ENCODE data around the gene P3H1.
"Not testable (repeated sequence)": the region's sequence is repeated elsewhere in the genome, so short reads cannot be mapped to it uniquely, and the experiment has no call there.

P3H1 gene, protein sequence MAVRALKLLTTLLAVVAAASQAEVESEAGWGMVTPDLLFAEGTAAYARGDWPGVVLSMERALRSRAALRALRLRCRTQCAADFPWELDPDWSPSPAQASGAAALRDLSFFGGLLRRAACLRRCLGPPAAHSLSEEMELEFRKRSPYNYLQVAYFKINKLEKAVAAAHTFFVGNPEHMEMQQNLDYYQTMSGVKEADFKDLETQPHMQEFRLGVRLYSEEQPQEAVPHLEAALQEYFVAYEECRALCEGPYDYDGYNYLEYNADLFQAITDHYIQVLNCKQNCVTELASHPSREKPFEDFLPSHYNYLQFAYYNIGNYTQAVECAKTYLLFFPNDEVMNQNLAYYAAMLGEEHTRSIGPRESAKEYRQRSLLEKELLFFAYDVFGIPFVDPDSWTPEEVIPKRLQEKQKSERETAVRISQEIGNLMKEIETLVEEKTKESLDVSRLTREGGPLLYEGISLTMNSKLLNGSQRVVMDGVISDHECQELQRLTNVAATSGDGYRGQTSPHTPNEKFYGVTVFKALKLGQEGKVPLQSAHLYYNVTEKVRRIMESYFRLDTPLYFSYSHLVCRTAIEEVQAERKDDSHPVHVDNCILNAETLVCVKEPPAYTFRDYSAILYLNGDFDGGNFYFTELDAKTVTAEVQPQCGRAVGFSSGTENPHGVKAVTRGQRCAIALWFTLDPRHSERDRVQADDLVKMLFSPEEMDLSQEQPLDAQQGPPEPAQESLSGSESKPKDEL

DNA sequence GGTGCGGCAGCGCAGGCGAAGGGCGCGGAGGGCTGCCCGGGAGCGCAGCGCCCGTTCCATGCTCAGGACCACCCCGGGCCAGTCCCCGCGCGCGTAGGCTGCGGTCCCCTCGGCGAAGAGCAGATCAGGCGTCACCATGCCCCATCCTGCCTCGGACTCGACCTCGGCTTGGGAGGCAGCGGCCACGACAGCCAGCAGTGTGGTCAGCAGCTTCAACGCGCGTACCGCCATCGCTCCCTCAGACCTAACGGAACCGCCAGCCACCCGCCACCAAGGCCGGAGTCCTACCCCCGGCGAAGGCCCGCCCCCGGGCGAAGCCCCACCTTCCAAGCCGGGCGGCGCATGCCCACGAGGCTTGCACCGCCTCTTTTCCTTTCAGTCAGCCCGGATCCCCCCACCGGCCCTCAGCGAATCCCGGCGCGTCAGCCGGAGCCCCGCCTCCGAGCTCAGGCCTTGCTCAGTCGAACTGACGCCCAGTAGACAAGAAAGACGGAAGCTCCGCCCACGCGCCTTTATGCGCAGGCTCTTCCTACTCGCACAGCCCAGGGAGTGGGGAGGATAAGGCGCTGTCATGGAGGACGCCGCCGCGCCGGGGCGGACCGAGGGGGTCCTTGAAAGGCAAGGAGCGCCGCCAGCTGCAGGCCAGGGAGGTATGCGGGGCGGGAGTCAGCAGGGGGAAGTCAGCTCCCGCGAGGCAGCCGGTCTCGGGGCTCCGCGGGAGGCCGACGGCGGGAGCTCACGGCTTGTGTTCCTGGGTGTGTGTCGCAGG is at the start of gene P3H1, which contains the start of gene C1orf50:
Gene P3H1, minus strand, starts transcription at position 288 of the 769 bp plus-strand sequence. Its CDS starts 57 bp downstream, at position 231.
Gene C1orf50, plus strand, starts transcription at position 509 of the 769 bp plus-strand sequence. Its CDS starts 63 bp downstream, at position 572.
- FAIRE-seq: no peak

DNA sequence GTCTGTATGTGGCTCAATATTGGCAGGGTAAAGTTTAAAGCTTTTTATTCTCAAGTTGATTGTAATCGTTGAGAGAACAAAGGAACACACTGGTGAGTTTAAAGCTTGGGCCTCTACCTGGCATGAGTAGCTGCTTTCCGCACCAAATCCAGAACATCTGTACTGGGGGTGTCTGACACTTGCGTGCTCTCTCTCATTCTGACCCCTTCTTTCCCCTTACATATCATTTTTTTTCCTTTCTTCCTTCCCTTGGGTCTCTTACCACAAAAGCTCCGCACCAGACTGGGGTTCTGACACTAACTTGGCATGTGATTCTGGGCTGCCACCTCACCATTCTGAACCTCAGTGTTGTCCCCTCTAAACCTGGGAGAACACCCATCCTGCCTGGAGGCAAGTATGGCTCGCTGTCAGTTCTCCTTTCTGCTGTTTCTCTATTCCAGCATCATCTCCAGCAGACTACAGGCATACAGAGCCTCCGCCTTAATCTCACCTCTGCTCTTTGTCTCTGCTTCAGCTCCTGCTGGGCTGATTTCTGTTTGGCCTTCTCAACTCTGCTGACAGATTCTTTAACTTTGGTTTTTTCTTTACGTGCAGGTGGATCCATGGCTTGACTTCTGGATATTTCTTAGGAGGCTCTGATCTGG is 49.2 kb upstream of the P3H1 start:
- FAIRE-seq: no peak

DNA sequence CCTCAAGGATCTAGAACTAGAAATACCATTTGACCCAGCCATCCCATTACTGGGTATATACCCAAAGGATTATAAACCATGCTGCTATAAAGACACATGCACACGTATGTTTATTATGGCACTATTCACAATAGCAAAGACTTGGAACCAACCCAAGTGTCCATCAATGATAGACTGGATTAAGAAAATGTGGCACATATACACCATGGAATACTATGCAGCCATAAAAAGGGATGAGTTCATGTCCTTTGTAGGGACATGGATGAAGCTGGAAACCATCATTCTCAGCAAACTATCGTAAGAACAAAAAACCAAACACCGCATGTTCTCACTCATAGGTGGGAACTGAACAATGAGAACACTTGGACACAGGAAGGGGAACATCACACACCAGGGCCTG is 48.0 kb upstream of the P3H1 start:
- not testable (repeated sequence) for FAIRE-seq

DNA sequence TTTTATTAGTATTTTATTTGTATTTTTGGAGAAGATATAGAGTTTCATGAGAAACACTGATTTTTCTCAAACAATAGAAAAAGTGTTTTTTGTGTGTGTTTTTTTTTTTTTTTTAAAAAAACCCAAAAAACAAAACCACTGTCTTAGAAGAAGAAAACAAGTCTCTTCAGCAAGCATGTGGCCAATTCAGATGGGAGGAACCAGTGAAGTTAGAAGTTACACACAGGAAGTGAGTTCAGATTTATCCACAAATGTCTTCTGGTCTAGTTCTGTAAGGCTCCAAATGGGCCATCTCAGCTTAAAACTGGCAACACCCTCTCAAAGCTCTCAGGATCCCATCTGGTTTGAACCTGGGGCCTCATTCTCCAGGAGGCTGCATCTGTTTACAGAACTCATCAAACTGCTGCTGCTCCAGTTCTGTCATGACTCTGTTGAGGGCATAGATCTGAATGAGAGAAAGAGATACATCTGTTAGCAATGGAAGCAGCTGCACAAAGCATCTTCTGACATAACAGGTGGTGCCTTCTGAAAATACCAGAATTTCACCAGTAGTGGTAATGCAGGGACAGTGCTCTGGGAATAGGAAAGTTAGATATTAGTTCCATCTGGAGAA is 40.3 kb upstream of the P3H1 start:
- FAIRE-seq: no peak

DNA sequence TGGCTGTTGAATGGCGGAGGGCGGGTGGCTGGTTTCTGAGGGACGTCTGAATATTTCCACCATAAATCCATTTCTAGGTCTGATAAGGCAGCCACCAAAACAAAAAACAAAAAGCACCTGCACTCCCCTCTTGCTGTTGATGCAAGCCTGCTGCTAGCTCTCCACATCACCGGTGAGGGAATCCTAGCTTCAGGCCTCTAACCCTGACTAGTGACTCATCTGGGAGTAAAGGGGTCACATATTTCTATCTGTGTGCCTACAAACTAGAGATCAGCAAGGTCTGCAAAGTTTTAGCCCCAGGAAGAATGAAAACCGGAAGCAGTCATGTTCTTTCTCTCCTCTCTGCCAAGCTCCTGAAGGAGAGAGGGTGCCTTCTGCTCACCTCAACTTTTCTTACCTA is 39.8 kb upstream of the P3H1 start:
- no peak for FAIRE-seq

DNA sequence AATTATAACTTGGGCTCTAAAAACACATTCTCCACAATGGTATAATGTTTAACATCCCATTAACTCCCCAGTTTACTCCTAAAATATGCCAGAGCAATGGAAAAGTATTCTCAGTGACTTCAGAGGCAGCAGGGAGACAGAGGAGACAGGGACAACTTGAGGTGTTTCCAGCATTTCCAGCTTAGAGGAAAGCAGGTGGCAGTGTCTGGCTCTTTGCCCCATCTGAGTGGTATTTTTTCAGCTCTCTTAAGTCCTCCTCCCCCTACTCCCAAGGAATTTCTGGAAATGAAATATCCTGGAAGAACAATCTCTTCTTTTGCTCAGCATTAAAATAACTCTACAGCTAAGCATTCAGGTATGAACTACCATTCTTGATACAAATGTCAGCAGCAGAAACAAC is 39.3 kb upstream of the P3H1 start:
- FAIRE-seq: no peak

DNA sequence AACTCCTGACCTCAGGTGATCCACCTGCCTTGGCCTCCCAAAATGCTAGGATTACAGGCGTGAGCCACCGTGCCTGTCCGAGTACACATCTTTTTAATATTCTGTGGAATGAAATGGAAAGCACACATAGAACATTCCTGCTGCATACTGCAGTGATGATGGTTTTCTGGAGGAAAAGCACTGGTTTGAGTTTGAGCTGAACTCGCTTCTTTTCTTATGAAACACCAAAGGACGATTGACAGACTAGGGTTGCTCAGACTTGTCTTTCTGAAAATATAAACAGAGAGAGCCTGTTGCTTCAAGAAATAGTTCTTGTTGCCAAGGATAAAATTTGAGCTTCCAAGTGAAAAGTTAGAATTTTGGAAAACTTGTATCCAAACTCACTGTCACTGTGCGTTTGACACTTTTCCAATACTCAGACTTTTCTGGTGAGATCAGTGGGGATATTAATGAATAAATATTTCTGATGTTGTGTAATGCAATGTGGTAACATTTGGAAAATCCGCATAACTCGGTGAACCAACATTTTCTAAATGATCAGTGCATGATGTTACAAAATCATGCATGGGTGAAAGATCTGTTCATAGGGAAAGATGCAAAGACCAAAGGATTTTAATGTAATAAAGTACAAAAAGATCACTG is 35.1 kb upstream of the P3H1 start:
- FAIRE-seq: no peak

DNA sequence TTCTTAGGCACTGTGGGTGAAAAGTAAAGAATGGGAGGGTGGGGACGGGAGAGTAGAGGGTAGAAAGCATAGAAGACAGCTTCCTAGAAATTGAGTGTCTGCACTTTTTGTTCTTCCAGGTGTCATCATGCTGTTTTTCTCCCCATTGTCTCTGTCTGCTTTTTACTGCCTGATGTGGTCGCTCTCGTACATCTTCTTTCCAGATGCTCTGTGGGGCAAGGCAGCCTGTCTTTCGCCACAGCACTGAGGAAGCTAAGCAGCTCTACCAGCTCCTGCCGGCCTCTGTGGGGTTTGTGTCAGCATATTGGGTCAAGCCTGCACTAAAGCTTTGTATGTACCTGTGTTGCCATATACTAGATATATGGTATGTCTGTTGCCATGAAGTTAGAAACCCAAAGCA is 31.2 kb upstream of the P3H1 start:
- no peak for FAIRE-seq

DNA sequence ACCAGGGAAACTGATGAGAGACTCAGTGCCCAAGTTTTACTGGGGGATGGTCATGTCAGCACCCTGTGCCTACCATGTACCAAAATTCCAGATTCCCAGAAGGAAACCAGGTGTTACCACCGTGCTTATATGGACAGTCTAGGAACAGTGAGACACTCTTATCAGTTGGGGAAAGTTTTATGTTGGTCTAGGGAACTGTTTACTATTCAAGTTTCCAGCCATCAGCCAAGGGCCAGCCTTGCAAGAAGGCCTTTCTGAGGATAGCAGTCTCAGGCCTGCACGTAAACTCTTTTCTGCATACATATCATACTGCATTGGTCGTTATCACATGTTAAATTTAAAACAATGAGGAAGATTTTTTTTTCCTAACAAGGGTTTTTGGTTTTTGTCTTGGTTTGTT is 30.6 kb upstream of the P3H1 start:
- no peak for FAIRE-seq

DNA sequence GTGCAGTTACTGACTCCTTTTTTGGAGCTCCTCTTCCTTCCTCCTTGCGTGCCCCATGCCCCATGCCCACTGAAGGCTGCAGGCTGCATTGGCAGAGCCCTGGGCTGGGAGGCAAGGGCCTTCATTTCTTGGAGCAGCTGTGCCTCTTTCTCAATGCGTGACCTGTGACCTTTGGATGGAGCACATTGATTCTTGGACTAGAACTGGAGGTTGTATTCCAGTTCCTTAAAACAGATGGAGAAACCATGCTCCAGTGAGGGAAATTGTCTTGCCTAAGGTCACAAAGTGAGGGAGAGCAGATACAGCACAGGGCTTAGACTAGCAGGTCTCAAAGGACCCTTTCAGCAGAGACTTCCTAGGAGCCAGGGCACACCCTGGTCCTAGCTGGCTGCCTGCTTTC is 27.0 kb upstream of the P3H1 start:
- no peak for FAIRE-seq

DNA sequence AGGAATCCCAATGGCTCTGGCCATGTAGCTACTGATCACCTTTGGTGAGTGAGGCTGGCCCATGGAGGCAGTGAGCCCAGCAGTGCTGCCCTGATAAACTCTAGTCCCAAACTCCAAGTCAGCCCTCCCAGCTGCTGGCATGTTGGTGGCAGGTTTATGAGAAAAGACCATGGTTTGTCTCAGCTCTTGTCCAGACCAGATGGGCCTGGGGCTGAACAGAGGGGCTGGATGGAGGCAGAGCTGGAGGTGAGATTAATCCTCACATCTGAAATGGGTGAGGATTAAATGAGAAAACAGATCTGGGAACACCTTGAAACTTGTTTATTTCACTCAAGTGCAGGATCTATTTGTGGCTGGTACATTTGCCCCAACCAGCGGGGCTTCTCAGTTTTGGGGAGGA is 21.2 kb upstream of the P3H1 start:
- FAIRE-seq: no peak

DNA sequence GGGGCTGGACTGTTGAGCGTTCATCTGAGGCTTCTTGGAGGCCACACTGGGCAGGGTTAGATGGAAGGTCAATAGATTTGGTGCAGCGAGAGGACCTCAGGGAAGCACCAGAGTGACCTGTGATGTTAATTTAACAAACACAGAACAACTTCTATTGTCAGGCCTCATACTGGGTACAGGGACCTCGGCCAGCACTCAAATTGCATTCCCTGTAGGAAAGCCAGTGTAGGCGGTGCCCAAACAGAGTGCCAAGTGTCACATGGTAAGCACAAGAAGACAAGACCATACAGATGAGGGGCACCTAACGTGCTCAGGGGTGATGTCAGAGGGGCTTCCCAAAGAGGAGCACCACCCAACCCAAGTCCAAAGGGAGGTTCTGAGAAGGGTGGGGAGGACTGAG is 19.3 kb upstream of the P3H1 start:
- FAIRE-seq: no peak

DNA sequence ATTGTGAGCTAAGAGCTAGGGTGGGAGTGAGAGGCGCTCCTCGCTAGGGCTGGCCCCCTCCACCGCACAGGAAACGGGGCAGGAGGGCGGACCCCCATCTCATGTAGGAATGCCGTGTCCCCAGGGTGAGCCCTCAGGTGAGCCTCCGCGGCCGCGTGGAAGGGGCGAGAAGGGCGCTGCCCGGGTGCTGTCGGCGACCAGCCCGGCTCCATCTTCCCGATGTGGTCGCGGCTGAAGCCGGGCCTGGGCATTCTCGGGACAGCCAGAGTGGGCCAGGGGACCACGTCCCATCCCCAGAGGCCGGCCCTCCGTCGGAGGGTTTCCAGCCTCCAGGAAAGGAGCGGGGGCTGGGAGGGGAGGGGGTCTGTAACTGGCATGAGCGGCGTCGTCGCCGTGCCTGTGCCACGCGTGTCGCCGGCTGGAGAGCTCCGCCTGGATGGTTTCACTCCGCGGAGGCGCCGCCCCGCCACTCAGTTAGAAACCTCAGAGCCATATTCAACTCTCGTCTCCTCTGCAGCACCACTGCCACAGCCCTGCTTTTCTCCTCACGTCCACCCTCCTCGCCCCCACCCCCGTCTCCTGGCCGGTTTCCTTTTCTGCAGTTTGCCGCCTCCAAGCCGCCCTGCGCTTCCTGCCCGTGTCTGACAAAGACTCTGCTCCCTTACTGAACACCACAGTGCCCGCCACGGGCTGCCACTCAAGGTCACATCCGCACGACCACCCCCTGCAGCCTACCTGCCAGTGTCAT is 18.3 kb upstream of the P3H1 start, which contains the start of gene TMEM269:
Gene TMEM269, plus strand, starts transcription at position 46 of the 748 bp plus-strand sequence. CDS start 4,903 bp downstream, outside the sequence.
- FAIRE-seq: no peak

DNA sequence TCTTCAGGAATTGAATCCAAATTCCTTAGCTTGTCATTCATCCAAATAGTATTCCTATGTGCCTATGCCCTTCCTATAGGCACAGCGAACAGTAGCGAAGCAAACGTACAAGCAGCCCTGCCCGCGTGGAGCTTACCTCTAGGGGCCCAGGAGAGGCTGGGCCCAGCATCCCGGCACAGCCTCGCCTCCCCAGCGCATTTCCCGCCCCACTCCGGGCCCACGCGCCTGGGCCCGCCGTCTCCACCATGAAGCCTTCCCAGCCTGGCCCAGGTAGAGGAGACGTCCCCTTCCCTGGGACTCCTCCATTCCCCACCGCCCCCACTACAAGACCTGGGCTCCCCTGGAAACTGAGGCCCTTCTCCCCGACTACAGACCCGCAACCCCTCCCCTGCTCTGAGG is 17.7 kb upstream of the P3H1 start:
- no peak for FAIRE-seq

DNA sequence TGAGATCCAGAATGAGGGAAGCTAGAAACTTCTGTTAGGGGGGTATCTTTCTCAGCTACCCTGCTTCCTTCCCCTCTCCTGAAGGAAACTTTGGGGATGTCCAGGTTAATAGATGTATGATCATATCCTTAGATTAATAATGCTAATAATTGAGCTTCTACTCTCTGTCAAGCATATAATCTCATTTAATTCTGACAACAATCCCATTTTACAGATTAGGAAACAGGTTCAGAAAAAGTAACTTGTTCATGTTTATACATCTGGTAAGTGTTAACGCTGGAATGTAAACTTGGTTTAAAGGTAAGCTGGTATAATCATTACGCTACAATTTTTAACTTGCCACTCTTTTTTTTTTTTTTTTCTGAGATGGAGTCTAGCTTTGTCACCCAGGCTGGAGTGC is 16.3 kb upstream of the P3H1 start:
- FAIRE-seq: no peak

DNA sequence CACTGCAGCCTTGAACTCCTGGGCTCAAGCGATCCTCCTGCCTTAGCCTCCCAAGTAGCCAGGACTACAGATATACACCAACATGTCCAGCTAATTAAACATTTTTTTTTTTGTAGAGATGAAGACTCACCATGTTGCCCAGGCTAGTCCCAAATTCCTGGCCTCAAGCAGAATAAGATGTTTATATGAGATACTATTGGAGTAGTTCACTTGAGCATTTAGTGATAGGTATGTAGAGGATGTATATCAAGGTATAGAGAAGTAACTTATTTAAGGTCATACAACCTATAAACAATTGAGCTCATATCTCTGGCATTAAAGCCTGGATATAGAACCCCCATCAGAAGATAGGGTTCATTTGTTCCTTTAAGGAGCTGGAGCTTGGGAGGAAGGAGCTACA is 13.3 kb upstream of the P3H1 start:
- FAIRE-seq: no peak

DNA sequence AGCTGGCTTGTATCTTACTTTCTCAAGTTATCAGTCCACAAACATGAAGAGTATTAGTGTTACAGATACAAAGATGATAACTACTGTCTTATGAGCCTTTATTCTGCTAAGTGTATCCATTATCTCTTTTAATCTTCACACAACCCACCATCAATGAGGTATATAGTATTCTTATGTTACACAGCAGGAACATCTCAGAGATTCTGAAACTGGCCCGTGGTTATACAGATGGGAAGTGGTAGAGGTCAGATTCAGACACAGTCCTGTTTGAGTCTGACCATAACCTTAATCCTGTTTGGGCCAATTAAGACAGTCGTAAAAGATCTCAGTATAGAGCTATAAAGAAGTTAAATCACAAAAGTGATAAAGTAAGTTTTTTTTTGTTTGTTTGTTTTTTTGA is 12.9 kb upstream of the P3H1 start:
- FAIRE-seq: no peak

DNA sequence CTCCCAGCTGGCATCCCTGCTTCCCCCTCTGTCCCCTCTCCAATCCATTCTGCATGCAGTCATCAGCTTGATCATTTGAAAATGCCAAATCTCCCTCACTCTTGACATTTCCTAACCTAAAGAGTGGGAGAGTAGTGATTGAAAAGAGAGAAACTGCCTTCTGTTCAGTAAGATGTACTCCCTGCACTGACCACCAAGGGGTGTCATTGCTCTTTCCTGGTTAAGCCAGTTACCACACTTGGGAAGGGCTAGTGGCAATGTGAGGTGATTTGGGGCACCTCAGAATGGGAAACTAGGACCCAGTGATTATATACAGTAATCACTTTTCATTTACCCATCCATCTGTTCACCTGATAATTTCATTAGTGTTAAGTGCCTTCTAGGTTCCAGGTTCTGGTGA is 11.0 kb upstream of the P3H1 start:
- no peak for FAIRE-seq

DNA sequence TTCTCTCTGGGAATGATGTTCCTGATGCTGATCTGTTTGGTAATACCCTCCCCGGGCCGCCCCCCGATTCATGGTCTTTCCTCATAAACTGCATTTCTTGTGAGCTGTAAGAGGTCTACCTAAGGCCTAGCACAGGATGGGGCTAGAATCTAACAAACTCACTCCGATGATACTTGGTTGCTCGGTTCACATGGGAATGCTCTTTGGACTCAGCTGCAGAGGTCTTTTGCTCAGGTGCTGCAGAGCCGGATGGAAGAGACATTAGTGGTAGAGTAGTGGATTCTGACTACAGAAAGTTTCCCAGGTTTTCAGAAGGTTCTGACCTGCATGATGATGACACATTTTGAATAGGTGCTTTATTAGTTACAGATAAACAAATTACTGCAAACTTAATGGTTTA is 9.7 kb upstream of the P3H1 start:
- no peak for FAIRE-seq

DNA sequence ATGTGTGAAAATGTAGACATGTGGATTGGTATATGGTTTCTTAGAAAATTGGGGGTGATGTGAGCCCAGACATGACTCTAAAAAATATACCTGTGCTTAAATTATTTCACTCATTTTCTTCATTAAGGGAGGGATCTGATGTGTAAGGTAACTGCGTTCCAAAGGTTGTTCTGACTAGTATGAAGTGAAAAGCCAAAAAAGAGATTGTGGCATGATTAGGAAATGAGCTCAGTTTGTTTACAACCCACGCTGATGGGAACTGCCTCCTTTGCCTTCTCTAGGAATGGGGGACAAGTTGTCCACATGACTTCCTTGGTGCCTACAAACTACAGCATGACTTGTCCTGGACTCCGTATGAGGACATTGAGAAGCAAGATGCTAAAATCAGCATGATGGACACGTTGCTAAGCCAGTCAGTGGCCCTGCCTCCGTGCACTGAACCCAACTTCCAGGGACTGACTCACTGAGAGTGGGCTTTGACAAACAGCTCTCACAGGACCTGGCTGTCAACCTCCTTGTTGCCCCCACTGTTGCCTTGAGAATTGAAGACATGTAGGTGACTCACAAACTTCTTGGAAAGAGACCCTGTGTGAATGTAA is 8.2 kb upstream of the P3H1 start:
- no peak for FAIRE-seq

DNA sequence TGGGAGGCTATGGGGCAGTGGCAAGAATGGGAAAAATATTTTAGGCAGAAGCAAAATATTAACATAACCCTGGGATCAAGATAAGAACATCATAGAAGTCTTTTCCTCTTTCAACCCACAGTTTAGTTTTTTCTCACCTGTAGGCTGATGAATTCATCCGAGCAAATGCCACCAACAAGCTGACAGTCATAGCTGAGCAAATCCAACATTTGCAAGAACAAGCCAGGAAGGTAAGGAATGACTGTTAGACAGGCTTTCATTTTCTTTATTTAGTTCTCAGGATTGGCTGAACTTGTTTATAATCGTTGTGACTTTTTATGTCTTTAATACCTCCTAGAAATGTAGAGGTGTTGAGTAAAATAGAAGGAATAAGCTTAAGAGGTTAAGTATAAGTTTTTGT is 6.6 kb upstream of the P3H1 start:
- no peak for FAIRE-seq

Measured in islet of Langerhans (tissue), 1 donor.